CD4-positive, alpha-beta T cell treated with Interleukin-2 at 100 ng/mL for 4 hours (primary cell): ENCODE measurements around the gene MRPL17.

Source experiments
- DNase-seq: peaks from one replicate; pipeline ENCODE4 v3.0.0-alpha.2; 2020; ENCODE audit warnings: low spot score

Gene MRPL17

GRCh38 chr11:6632116-6633073 lies 50.7 kb downstream of the MRPL17 start:
- DNase-seq, result no peak

- no peak for DNase-seq
Observed at GRCh38 chr11:6631361-6631890, 51.7 kb downstream of the MRPL17 start.

- DNase-seq, result no peak
Observed at GRCh38 chr11:6630632-6631291, 52.4 kb downstream of the MRPL17 start.
